ENCODE data around the gene YPEL4. TPM values are rescaled to one million over a fixed set of nuclear protein-coding genes. Genes with fewer than 3 reads are reported as not detected.
"Not testable (repeated sequence)": the region's sequence is repeated elsewhere in the genome, so short reads cannot be mapped to it uniquely, and the experiment has no call there.

Gene YPEL4, protein sequence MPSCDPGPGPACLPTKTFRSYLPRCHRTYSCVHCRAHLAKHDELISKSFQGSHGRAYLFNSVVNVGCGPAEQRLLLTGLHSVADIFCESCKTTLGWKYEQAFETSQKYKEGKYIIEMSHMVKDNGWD
- 0.14 and 0.20 TPM in 2 replicates for total RNA-seq

DNA sequence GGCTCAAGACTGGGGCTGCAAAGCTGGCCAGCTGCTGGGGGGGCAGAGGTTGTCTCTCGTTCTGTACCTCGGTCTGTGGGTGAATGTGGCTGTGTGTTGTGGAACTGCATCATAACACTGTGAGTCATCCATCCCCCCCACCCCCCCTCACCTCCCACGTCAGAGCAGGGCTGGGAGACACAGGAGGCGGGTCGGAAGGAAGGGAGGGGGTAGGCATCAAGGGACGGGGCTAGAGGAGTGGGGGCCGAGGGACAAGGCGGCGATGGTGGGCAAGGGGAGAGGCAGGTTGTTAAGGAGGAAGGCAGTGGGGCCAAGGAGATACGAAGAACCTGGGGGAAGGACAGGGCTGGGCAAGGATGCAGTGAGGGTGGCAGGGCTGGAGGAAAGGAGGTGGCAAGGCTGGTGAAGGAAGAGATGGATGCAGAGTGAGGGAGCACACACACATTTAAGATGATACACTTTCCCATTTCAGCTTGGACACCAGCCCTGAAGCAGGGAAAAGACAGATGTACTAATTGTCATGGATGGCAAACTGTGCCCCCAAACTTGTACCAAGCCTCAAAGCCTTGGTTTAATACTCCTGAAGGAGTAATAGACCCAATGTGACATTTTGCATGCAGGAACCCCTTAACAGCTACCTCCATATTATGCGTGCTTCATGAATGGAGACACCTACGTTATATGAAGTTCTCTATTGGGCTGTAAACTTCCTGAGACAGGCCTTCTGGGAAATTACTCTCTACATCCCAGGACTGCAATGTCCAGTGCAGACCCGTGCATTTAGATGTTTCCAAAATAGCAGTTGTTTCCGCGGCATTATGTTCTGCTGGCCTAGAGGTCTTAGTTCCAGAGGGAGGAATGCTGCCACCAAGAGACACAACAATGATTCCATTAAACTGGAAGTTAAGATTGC, at the start of gene YPEL4:
Gene YPEL4 (minus strand): TSS at position 87 of the 913 bp plus-strand sequence. CDS start 2,805 bp downstream, outside the sequence.
- DNase-seq (ENCODE audit: low read depth, low spot score) = no peak

- no peak for DNase-seq (ENCODE audit: low read depth, low spot score)
Observed at GRCh38 chr11:57698843-57699365, 49.2 kb upstream of the YPEL4 start.

DNA sequence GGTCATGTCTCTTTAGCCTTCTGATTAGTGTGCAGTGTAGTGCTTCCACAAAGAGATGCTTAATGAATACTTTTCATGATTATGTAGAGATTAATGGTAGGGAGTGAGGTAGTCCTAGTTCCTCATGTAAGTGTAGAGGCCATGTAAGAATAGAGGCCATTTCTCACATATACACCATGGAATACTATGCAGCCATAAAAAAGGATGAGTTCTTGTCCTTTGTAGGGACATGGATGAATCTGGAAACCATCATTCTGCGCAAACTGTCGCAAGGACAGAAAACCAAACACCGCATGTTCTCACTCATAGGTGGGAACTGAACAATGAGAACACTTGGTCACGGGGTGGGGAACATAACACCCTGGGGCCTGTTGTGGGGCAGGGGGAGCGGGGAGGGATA, 40.8 kb upstream of the YPEL4 start:
- not testable (repeated sequence) for DNase-seq (ENCODE audit: low read depth, low spot score)

DNA sequence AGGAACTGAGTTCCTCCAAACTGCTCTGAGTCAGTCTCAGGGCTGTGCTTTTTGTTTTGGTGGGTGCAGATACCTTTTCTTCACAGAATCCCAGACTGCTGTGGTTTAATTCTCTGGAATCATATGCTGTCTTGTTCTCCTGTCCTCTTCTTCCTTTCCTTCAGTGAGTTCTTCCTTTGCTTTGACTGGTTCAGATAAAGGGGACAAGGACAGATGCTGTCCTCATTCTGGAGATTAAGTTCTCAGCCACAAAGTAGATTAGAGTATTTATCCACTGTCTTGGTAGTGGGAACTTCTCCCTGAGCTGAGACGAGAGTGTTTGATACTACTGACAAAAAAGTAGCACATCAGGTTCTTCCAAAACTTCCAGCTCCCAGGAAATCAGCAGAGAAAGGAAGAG, 31.5 kb upstream of the YPEL4 start:
- no peak for DNase-seq (ENCODE audit: low read depth, low spot score)

DNA sequence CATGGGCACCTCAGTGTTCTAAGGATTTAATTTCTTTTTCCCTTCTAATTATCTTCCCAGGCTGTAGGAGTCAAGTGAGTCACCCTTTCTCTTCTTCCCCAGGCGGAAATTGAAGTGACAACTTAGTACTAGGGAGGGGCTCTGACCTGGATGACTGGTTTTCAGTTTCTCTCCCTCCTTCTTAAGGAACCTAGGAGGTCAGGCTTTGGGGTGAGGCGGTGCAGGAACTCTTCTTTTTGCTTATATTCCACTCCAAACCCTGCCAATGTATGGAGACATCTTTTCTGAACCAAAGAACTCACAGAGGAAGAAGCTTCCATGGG, 30.8 kb upstream of the YPEL4 start:
- DNase-seq (ENCODE audit: low read depth, low spot score) = no peak

DNA sequence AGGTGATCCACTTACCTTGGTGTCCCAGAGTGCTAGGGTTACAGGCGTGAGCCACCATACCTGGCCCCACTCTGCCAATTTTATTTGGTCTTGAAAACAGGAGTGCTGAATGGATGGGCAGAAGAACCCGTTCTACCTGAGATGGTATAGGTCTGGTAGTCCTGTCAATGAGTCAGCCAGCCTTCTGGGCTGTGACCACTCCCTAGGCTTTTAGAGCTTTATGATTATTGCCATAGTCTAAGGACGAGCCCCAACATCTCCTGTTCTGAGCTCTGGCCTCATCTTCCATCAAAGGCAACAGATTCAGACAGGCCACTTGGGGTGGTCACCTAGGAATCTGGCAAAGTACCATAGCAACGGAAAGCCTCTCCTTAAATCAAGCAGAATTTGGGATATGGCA, 29.7 kb upstream of the YPEL4 start:
- no peak for DNase-seq (ENCODE audit: low read depth, low spot score)

DNA sequence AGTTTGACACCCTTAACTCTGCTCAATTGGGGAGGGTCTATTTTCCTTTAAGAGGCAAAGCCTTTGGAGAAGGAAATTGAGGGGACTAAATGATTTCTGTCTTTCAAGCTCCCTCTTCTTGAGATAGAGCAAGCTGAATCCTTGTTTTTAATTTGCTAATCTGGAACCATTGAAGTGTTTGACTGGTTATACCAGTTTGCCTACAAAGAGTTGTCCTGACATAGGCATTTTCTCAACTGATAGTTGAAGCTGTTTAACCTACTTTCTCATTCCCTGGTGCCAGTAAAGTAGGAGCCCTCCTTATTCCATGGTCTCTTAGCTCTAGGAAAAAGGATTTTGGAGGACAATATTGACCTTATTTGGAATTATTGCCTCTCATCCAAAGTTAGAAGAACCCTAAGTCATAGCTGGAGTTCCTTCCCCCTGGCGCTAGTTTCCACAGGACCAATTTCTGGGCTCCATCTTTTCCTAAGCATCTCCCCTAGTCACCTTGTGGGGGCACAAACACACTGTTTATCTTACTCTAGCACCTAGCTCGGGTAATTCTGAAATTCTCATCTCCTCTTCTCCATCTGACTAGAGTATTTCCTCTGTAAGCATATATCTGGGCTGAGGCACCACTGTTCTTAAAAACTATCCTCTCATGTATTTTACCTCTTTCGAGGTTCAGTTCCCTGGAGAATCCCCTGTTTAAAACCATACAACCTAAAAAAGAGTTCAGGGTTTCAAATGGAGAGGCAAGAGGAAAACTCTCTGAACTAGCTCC, 25.6 kb upstream of the YPEL4 start:
- no peak for DNase-seq (ENCODE audit: low read depth, low spot score)

DNA sequence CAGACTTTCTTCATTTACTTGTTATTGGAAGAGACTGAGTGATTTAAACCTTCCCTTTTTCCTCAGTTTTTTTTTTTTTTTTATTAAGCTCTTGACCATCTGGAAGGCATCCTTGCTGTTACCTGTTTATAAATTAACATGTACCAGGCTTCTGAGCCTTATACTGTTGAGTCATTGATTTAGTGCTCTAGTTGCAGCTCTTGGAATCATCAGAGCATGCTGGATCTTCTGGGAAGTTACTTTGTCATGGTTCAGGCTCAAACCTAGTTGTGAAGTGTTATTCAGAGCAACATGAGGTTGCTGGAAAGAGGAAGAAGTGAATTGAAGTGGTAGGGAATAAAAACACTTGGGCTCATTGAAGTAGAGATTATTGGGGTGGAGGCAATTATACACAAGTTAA, 24.5 kb upstream of the YPEL4 start:
- DNase-seq (ENCODE audit: low read depth, low spot score) = no peak

DNA sequence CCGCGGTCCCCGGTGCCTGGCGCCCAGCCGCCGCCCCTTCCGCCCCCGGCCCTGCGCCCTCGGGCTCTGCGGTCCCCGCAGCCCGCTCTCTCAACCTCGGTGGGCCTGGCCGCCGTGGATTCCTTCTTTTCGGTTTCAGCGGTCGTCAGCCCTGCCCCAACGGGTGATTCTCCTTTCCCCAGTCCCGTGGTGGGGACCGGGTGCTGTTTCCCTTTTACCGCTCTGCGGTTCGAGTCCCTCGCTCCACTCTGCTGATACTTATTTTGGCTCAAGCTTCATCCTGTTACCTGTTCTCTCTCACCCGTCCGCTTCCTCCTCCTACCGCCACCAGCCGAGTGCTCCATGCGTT, 18.7 kb upstream of the YPEL4 start:
- DNase-seq (ENCODE audit: low read depth, low spot score) = no peak

- peak; percentile 99 for DNase-seq (ENCODE audit: low read depth, low spot score)
Observed at GRCh38 chr11:57667736-57668433, 18.2 kb upstream of the YPEL4 start, which contains the start of gene ZDHHC5. Gene ZDHHC5 (plus strand): TSS chr11:57668114. CDS start chr11:57673091, 4,977 bp downstream.

GRCh38 chr11:57667117-57667735, 17.5 kb upstream of the YPEL4 start:
- peak; percentile 98 for DNase-seq (ENCODE audit: low read depth, low spot score)

DNA sequence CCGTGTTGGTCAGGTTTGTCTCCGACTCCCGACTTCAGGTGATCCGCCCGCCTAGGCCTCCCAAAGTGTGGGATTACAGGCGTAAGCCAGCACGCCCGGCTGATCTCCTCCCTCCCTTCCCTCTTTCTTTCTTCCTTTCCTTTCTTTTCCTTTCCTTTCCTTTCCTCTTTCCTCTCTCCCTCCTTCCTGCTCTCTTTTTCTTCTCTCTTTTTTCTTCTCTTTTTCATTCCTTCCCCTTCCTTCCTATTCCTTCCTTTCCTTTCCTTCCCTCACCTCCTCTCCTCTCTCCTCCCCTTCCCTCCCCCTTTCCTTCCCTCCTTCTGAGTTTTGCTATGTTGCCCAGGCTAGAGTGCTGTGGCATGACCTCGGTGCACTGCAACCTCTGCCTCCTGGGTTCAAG, 14.3 kb upstream of the YPEL4 start:
- no peak for DNase-seq (ENCODE audit: low read depth, low spot score)

DNA sequence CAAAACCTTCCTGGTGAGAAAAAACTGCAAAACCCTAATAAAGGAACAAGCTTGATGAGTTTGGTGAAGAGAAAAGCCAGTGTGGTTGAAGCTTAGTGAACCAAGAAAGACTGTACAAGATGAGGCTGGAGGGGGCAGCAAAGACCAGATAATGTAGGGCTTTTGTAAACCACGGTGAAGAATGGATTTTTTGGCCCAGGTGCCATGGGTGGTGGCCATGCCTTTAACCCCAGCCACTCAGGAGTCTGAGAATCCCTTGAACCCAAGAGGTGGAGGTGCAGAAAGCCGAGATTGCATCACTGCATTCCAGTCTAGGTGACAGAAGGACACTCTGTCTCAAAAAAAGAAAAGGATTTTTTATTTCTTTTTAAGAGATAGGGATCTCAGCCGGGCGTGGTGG, 13.2 kb upstream of the YPEL4 start:
- no peak for DNase-seq (ENCODE audit: low read depth, low spot score)

- no peak for DNase-seq (ENCODE audit: low read depth, low spot score)
Observed at GRCh38 chr11:57659669-57660068, 10.0 kb upstream of the YPEL4 start.

DNA sequence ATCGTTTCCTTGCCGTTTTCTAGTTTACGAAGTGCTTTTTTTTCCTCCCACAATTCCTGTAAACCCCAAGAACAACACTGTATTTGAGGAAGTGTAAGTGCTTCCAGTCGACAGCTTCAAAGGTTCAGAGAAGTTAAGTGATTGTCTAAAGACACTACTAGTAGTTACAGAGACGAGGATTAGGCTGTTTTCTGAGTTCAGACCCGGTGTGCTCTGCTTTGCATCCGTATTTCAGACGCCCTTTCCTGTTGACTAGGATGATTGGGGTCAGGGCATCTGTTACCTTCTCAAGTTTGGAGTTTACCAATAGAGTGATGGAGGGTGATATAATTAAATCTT, 8.3 kb upstream of the YPEL4 start:
- no peak for DNase-seq (ENCODE audit: low read depth, low spot score)

GRCh38 chr11:57657194-57658022, 7.7 kb upstream of the YPEL4 start, which contains the start of gene CLP1:
Gene CLP1 (plus strand): TSS chr11:57657762. CDS start chr11:57659477, 1,715 bp downstream.
- peak; percentile 96 for DNase-seq (ENCODE audit: low read depth, low spot score)

DNA sequence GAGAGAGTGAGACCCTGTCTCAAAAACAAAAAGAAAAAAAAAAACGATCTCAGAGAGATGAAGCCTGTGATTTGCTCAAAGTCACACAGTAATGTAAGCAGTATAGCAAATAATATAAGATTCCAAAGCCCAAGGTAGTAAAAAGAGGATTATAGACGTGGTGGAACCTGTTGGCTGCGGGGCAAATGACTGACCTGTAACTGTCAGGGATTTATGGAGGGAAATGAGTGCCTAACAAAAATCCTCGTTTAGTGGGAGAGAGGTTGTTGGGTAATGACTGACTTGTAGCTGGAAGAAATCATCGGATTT, 7.1 kb upstream of the YPEL4 start:
- DNase-seq (ENCODE audit: low read depth, low spot score) = no peak

DNA sequence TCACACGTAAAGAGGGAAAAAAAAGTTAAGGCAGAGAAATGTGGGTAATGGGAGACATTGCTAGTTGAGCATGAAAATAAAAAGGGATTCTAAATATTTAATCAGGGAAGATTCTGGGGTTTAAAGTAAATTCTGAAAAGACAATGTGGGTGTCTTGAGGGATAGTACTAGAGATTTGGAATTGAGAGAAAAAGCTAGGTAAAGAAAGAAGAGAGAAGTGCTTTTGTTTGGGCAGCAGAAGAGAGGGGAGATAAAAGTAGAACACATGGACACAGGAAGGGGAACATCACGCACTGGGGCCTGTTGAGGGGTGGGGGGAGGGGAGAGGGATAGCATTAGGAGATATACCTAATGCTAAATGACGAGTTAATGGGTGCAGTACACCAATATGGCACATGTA, 3.5 kb upstream of the YPEL4 start:
- no peak for DNase-seq (ENCODE audit: low read depth, low spot score)

- no peak for DNase-seq (ENCODE audit: low read depth, low spot score)
Observed at GRCh38 chr11:57652662-57653061, 3.0 kb upstream of the YPEL4 start.

- DNase-seq (ENCODE audit: low read depth, low spot score) = not testable (repeated sequence)
Observed at GRCh38 chr11:57652230-57652629, 2.5 kb upstream of the YPEL4 start.
